A673 (cell line): ENCODE results near the gene SH3PXD2B. TPM values are rescaled to one million over a fixed set of nuclear protein-coding genes. Genes with fewer than 3 reads are reported as not detected.

Experiments used
- BruUV-seq: library from RNA; stranded (reverse); fragments of 400-500 nt; replicated peaks from 2 replicates; lab custom pipeline; 2021; lab: Mats Ljungman, UMichigan
- CTCF ChIA-PET: fragments of 300-600 bp; sonication (Branson Sonifier 250); formaldehyde crosslinking; loops from one replicate; lab custom pipeline; 2022; ENCODE audit warnings: antibody characterized with exemption; lab: Charles Lee
- POLR2A ChIA-PET: fragments of 300-600 bp; sonication (Branson Sonifier 250); formaldehyde crosslinking; loops from one replicate; lab custom pipeline; 2022; ENCODE audit warnings: antibody characterized with exemption; ENCODE audit not compliant: low non-redundant PET; lab: Charles Lee
- DNase-seq: peaks from one replicate; pipeline ENCODE4 v3.0.0-alpha.2; 2015; ENCODE audit warnings: low spot score
- H3K27ac ChIP-seq: fragments of 200-600 bp; sonication (generic); 2 replicates; pipeline ENCODE4 v1.5.1; 2016; ENCODE audit warnings: mixed run types, low read depth, mild to moderate bottlenecking, mixed read lengths, antibody characterized with exemption, low read length; ENCODE audit not compliant: poor library complexity, severe bottlenecking
- H3K27me3 ChIP-seq: fragments of 200-600 bp; sonication (generic); replicated peaks from 2 replicates; pipeline ENCODE4 v1.6.1; 2017; ENCODE audit warnings: mixed run types, low read depth, mild to moderate bottlenecking, mixed read lengths, antibody characterized with exemption, low read length; ENCODE audit not compliant: insufficient read depth, poor library complexity
- H3K36me3 ChIP-seq: fragments of 200-600 bp; sonication (generic); 2 replicates; pipeline ENCODE4 v1.6.1; 2016; ENCODE audit warnings: mixed run types, mild to moderate bottlenecking, mixed read lengths, antibody characterized with exemption, low read length; ENCODE audit not compliant: insufficient read depth, poor library complexity, severe bottlenecking
- H3K4me1 ChIP-seq: fragments of 200-600 bp; sonication (generic); 2 replicates; pipeline ENCODE4 v1.6.1; 2017; ENCODE audit warnings: mixed run types, mild to moderate bottlenecking, mixed read lengths, antibody characterized with exemption, low read length; ENCODE audit not compliant: insufficient read depth, poor library complexity, severe bottlenecking
- H3K4me3 ChIP-seq: fragments of 200-600 bp; sonication (generic); 2 replicates; pipeline ENCODE4 v1.5.1; 2016; ENCODE audit warnings: low read depth, mixed run types, mild to moderate bottlenecking, mixed read lengths, low read length; ENCODE audit not compliant: poor library complexity, severe bottlenecking
- H3K9me3 ChIP-seq: fragments of 200-600 bp; sonication (generic); 2 replicates; pipeline ENCODE4 v1.6.1; 2016; ENCODE audit warnings: mixed run types, low read depth, mild to moderate bottlenecking, mixed read lengths, antibody characterized with exemption, low read length; ENCODE audit not compliant: poor library complexity, severe bottlenecking
- EZH2 ChIP-seq: fragments of 200-600 bp; sonication (generic); IDR thresholded peaks from 2 replicates; pipeline ENCODE4 v1.6.1; 2017; ENCODE audit warnings: borderline replicate concordance, low read depth, mild to moderate bottlenecking, mixed read lengths, antibody characterized with exemption, low read length; ENCODE audit not compliant: poor library complexity, severe bottlenecking
- intact Hi-C: fragments of 100-400 bp; cut with micrococcal nuclease; formaldehyde crosslinking; loops from one replicate; pipeline ENCODE4 v1.10.0; 2022; ENCODE audit not compliant: unreplicated experiment
- total RNA-seq: library from RNA; stranded (reverse); gene quantifications from 2 replicates; pipeline ENCODE4 v1.2.3, GENCODE V29; 2021
- TF ChIP-seq, protein P1 (sequence below): fragments of 300-800, 200-600 bp; sonication (generic); conservative IDR thresholded peaks from 2 replicates; pipeline ENCODE4 v1.5.1; 2017; ENCODE audit warnings: low read depth, mild to moderate bottlenecking, antibody characterized with exemption, low read length, moderate library complexity, mixed read lengths

The SH3PXD2B gene
- total RNA-seq, 1 experiment from 2014 or later: 28.1 TPM

DNA sequence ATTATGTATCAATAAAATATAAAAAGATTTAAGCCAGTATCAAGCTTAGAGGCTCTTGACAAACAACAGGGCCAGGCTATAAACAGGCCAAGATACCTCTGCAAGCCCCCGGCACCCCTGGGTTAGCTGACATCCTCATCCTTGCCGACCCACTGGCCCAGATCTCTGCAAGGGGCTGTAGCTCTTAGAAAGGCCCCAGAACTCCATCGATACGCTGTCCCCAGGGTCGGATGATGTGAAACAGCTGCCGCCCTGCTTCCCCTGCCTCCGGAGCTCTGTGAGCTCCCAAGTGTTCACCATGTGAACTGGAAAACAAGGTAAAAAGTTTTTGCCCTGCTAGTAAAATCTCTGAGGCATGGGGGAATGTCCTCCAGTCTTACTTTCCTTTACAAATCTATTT is 20.1 kb downstream of the SH3PXD2B start:
- H3K27ac ChIP-seq: no peak overlapping the region
- H3K36me3 ChIP-seq: no peaks in the 10 kb centered on the region
- ChIA-PET POLR2A (no interaction called here), CTCF (no interaction called here)
- H3K4me3 ChIP-seq: no peak overlapping the region
- no TSS peak for BruUV-seq
- intact Hi-C loops: no loop called here
- peaks cover 19% of the 10 kb centered on the region for H3K4me1 ChIP-seq
- H3K27me3 ChIP-seq: no peaks in the 10 kb centered on the region
- TF ChIP-seq EZH2: no peak
- TF ChIP-seq, protein P1, sequence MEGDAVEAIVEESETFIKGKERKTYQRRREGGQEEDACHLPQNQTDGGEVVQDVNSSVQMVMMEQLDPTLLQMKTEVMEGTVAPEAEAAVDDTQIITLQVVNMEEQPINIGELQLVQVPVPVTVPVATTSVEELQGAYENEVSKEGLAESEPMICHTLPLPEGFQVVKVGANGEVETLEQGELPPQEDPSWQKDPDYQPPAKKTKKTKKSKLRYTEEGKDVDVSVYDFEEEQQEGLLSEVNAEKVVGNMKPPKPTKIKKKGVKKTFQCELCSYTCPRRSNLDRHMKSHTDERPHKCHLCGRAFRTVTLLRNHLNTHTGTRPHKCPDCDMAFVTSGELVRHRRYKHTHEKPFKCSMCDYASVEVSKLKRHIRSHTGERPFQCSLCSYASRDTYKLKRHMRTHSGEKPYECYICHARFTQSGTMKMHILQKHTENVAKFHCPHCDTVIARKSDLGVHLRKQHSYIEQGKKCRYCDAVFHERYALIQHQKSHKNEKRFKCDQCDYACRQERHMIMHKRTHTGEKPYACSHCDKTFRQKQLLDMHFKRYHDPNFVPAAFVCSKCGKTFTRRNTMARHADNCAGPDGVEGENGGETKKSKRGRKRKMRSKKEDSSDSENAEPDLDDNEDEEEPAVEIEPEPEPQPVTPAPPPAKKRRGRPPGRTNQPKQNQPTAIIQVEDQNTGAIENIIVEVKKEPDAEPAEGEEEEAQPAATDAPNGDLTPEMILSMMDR: no peak
- no peaks in the 10 kb centered on the region for H3K9me3 ChIP-seq
- no peak for DNase-seq

DNA sequence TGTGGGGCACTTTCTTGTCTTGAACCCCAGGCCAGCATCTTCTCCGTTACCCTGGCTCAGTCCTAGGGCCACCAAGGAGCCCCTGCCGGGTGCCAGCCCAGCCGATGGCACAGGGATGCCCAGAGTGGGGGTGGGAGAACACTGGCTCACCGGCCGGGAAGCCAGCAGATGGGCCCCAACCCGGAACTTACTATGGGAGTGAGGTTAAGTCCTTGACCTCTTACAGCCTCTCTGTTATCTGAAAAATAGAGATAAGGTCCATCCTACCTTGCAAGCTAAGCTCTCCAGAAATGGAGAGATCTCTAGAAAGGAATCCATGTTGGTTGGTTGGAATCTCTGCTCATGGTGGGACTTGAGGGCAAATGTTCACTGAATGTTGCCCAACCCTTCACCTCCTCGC is 20.8 kb downstream of the SH3PXD2B start:
- BruUV-seq: no TSS peak
- H3K27ac ChIP-seq: no peak overlapping the region
- no peak overlapping the region for H3K4me3 ChIP-seq
- peaks cover 17% of the 10 kb centered on the region for H3K4me1 ChIP-seq
- no peak for TF ChIP-seq EZH2
- TF ChIP-seq, protein P1: no peak
- CTCF ChIA-PET: no interaction called here
- intact Hi-C loops: no loop called here
- no peaks in the 10 kb centered on the region for H3K9me3 ChIP-seq
- POLR2A ChIA-PET: no interaction called here
- no peaks in the 10 kb centered on the region for H3K27me3 ChIP-seq
- DNase-seq: no peak
- H3K36me3 ChIP-seq: no peaks in the 10 kb centered on the region

DNA sequence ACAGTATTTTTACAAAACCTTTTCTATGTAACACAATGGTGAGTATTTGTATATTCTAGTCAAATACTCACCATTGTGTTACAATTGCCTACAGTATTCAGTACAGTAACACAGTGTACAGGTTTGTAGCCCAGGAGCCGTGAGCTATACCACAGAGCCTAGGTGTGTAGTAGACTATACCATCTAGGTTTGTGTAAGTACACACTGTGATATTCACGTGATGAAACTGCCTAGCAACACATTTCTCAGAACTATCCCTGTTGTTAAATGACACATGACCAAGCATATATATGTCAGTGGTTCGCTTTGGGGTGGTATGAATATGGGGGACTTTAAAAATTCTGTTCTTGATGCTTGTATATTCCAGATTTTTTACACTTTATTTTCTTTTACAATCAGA is 21.3 kb downstream of the SH3PXD2B start:
- DNase-seq: no peak
- H3K27me3 ChIP-seq: no peaks in the 10 kb centered on the region
- no peak overlapping the region for H3K4me3 ChIP-seq
- CTCF ChIA-PET: no interaction called here
- intact Hi-C loops: no loop called here
- H3K9me3 ChIP-seq: no peaks in the 10 kb centered on the region
- POLR2A ChIA-PET: no interaction called here
- no peak for TF ChIP-seq EZH2
- TF ChIP-seq, protein P1: no peak
- no peak overlapping the region for H3K27ac ChIP-seq
- no TSS peak for BruUV-seq
- H3K4me1 ChIP-seq: peaks cover 13% of the 10 kb centered on the region
- no peaks in the 10 kb centered on the region for H3K36me3 ChIP-seq
